ENCODE measurements around the gene PAX6. TPM values are rescaled to one million over a fixed set of nuclear protein-coding genes. Genes with fewer than 3 reads are reported as not detected.

Gene PAX6
- total RNA-seq, 1 donor = 0.63 TPM

- DNase-seq (ENCODE audit: low read depth) = no peak
- H3K4me3 ChIP-seq (ENCODE audit: low read depth, low read length) = no peak overlapping the region
- TF ChIP-seq, protein P1, sequence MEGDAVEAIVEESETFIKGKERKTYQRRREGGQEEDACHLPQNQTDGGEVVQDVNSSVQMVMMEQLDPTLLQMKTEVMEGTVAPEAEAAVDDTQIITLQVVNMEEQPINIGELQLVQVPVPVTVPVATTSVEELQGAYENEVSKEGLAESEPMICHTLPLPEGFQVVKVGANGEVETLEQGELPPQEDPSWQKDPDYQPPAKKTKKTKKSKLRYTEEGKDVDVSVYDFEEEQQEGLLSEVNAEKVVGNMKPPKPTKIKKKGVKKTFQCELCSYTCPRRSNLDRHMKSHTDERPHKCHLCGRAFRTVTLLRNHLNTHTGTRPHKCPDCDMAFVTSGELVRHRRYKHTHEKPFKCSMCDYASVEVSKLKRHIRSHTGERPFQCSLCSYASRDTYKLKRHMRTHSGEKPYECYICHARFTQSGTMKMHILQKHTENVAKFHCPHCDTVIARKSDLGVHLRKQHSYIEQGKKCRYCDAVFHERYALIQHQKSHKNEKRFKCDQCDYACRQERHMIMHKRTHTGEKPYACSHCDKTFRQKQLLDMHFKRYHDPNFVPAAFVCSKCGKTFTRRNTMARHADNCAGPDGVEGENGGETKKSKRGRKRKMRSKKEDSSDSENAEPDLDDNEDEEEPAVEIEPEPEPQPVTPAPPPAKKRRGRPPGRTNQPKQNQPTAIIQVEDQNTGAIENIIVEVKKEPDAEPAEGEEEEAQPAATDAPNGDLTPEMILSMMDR (IDR thresholded peaks at IDR 0.05; ENCODE audit: insufficient read depth, low read length) = no peak
These were observed 19.1 kb downstream of the PAX6 start for GRCh38 chr11:31792036-31792435.

DNA sequence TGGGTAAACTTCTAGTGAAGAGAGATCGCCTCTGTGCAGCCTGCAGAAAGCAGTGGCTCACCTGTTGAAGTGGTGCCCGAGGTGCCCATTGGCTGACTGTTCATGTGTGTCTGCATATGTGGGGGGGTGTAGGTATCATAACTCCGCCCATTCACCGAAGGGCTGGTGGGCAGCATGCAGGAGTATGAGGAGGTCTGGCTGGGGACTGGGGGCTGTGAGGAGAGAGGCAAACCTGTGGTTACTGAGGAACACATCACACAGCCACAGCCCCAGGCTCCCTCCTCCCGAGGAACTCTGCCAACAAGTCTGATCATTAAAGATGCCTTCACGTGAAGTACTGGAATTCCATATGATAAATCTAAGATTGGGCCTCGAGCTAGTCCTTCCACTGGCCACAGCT, 20.5 kb downstream of the PAX6 start:
- DNase-seq (ENCODE audit: low read depth) = no peak
- H3K4me3 ChIP-seq (ENCODE audit: low read depth, low read length) = no peak overlapping the region
- TF ChIP-seq, protein P1 (IDR thresholded peaks at IDR 0.05; ENCODE audit: insufficient read depth, low read length) = no peak

DNA sequence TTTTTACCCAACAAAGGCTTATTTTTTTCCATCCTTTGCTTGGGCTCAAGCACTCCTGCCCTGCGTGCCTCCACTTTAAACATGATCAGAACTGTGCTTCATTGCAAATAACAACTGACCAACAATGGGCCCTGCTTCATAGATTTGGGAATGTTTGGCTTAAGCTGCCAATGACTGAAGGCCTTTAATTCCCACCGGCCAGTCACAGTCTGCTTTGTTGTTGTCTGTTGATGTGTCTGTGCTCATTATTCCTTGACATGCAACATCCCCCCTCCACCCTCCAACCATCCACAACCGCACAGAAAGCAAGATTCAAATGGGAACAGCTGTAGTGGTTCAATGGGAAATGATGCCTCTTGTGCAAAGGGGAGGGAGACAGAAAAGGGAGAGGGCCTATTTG, 23.0 kb downstream of the PAX6 start:
- TF ChIP-seq, protein P1 (IDR thresholded peaks at IDR 0.05; ENCODE audit: insufficient read depth, low read length) = no peak
- H3K4me3 ChIP-seq (ENCODE audit: low read depth, low read length) = no peak overlapping the region
- no peak for DNase-seq (ENCODE audit: low read depth)

- no peak overlapping the region for H3K4me3 ChIP-seq (ENCODE audit: low read depth, low read length)
- no peak for DNase-seq (ENCODE audit: low read depth)
- TF ChIP-seq, protein P1 (IDR thresholded peaks at IDR 0.05; ENCODE audit: insufficient read depth, low read length) = no peak
These were observed 24.0 kb downstream of the PAX6 start for GRCh38 chr11:31786996-31787685.

- no peak for DNase-seq (ENCODE audit: low read depth)
- no peak overlapping the region for H3K4me3 ChIP-seq (ENCODE audit: low read depth, low read length)
- TF ChIP-seq, protein P1 (IDR thresholded peaks at IDR 0.05; ENCODE audit: insufficient read depth, low read length) = no peak
These were observed 26.5 kb downstream of the PAX6 start for GRCh38 chr11:31784611-31785010.

GRCh38 chr11:31783252-31783651, 27.9 kb downstream of the PAX6 start:
- no peak overlapping the region for H3K4me3 ChIP-seq (ENCODE audit: low read depth, low read length)
- TF ChIP-seq, protein P1 (IDR thresholded peaks at IDR 0.05; ENCODE audit: insufficient read depth, low read length) = no peak
- no peak for DNase-seq (ENCODE audit: low read depth)

GRCh38 chr11:31782257-31782656, 28.9 kb downstream of the PAX6 start:
- no peak for DNase-seq (ENCODE audit: low read depth)
- TF ChIP-seq, protein P1 (IDR thresholded peaks at IDR 0.05; ENCODE audit: insufficient read depth, low read length) = no peak
- no peak overlapping the region for H3K4me3 ChIP-seq (ENCODE audit: low read depth, low read length)

Measured in fibroblast of the aortic adventitia (primary cell).